Loucy (cell line): ENCODE measurements around the gene HRH4.

Experiments used
- CTCF ChIP-seq: fragments of 200-600 bp; sonication (generic); conservative IDR thresholded peaks from 2 replicates; pipeline ENCODE4 v1.5.1; 2014; ENCODE audit warnings: mild to moderate bottlenecking, antibody characterized with exemption, low read length
- EZH2phosphoT487 ChIP-seq: fragments of 200-600 bp; IDR thresholded peaks from 2 replicates; pipeline ENCODE4 v1.6.1; 2018; ENCODE audit warnings: antibody characterized with exemption, mild to moderate bottlenecking, moderate library complexity, borderline replicate concordance

GRCh38 chr18:24432618-24433017 is 27.8 kb upstream of the HRH4 start:
- TF ChIP-seq CTCF, result no peak
- TF ChIP-seq EZH2phosphoT487, result no peak
